ENCODE results near the gene WDR64.
"Not testable (repeated sequence)": the region's sequence is repeated elsewhere in the genome, so short reads cannot be mapped to it uniquely, and the experiment has no call there.

Gene WDR64

GRCh38 chr1:241659016-241659415 is 6.9 kb downstream of the WDR64 start:
- DNase-seq: not testable (repeated sequence)

DNA sequence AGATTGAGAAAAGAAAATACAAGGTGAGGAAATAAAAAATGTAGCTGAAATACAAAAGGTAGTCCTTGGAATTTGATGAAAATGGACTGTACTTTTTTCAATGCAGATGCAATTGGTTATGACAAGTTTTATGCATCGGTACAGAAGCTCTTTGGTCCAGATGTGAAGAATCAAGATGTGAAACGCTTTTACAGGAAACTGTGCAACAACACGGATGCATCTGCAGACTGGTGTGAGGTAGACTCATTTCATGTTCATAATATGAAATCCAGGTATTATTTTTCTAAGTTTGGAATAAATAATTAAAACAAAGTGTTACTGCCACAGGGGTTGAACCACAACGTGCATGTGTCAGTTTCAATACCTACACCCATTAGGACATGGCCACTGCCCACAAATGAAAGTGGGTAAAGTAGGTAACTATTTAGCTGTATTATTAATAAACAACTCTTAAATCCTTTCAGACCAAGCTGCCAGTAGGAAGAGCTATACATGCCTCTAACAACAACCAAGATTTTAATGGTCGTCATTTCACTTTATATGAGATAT is 8.4 kb downstream of the WDR64 start:
- DNase-seq: no peak

GRCh38 chr1:241666419-241666818 is 14.3 kb downstream of the WDR64 start:
- DNase-seq: no peak

GRCh38 chr1:241672301-241672700 is 20.2 kb downstream of the WDR64 start:
- DNase-seq: no peak

- no peak for DNase-seq
Measured at GRCh38 chr1:241674805-241675384, 22.8 kb downstream of the WDR64 start.

- no peak for DNase-seq
Measured at GRCh38 chr1:241675983-241676382, 23.9 kb downstream of the WDR64 start.

DNA sequence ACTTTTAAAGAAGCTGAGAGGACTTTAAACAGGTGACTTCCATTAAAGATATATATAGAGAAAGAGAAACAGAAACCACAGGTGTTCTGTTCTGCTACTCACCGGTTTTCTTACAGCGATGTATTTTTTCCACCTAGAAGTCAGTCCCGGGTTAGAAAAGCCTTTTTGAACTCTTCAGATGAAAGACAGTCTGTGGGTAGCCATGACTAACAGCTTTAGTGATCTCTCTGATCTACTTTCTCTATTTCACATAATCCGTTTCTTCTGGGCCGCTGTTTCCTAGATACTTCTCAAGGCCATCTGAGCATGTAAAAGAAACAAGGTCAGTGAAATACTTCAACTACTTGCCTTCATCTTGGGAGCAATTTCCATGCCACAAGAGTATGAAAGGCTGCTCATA is 25.1 kb downstream of the WDR64 start:
- DNase-seq: no peak

- no peak for DNase-seq
Measured at GRCh38 chr1:241678536-241678935, 26.5 kb downstream of the WDR64 start.

DNA sequence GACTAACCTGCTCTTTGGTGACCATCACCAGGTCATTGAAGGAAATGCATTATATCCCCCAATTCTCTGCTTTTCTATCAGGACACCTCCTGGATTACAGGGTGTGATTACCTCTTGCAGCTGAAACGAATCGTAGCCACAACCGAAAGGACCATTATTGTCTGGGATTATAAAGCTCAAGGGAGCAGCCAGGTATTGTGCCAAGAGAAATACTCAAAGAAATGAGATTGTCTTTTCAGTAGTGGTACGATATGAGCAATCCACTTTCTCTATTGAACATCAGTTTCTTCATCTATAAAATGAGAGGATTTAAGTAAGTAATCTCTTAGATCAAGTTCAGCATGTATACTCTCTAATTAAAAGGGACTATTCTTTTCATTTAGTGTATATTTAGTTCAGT is 27.3 kb downstream of the WDR64 start:
- no peak for DNase-seq

DNA sequence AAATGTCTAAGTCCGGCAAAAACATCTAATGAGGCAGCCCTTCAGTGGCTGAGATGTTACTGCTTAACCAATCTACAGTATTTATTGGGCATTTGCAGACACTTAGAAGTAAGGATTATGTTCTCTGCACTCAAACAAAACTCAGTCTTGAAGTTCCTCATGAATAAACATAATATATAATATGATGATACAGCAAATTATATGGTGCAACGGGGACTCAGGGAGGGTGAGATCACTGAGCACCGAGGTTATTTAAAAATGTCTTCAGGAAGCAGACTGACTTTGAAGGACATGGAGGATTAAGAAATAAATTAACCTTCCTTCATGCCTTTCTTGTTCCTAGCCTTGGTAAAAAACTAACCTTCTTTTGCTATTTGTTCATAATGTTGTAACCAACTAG is 27.9 kb downstream of the WDR64 start:
- no peak for DNase-seq

- DNase-seq: not testable (repeated sequence)
Measured at GRCh38 chr1:241681861-241682448, 29.9 kb downstream of the WDR64 start.

DNA sequence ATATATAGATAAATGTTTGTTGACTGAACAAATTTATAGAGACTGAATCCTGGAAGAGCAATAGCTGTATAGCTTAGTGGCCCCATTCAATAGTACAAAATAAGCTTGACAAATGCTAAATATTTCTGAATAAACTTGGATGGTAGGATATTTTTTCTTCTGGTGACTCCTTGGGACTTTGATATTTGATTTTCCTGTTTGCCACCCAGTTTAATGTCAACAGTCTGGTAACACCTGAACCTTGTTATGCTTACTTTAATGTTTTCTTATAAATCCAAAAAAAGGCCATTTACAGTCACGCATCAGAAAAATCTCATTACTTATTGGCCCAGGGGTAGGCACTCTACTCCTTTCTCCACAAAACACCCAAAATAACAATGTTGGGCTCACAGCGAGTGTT is 30.8 kb downstream of the WDR64 start:
- DNase-seq: no peak

- DNase-seq: no peak
Measured at GRCh38 chr1:241684108-241684507, 32.0 kb downstream of the WDR64 start.

GRCh38 chr1:241688940-241689368 is 36.9 kb downstream of the WDR64 start:
- DNase-seq: no peak

GRCh38 chr1:241695246-241696171 is 43.4 kb downstream of the WDR64 start:
- no peak for DNase-seq

GRCh38 chr1:241696172-241696814 is 44.2 kb downstream of the WDR64 start:
- no peak for DNase-seq

DNA sequence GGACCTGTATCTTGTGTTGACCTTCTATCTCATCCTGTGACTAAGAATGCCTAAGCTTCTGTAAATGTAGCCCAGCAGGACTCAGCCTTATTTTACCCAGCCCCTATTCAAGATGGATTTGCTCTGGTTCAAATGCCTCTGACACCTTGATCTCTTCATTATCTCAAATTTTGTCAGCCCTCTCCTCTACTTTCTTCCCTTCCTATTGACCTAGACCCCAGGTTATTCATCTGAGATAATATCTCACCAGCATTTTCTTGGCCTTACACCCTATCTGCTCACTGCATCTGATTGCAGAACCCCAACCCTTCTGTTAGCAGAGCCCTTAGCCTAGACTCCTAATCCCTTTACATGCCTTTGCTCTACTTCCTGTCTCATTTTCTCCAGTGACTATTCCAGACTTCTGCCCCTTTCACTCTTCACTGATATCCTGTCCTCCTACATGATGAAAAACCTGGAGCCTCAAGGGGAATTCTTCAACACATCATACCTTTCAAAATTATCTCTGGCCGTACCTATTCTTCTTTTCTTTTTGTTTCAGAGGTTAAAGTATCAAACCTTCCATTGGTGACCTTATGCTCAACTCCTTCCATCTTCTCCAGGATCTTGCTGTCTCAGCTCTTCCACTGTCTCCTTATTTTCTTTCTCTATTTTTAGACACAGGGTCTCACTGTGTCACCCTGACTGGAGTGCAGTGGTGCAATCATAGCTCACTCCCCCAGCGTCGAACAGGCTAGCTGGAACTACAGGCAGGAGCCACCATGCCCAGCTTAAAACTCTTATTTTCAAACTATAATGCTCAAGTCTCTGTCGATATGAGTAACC is 44.9 kb downstream of the WDR64 start:
- no peak for DNase-seq

GRCh38 chr1:241697640-241698018 is 45.5 kb downstream of the WDR64 start:
- no peak for DNase-seq

GRCh38 chr1:241698177-241698576 is 46.1 kb downstream of the WDR64 start:
- DNase-seq: no peak

DNA sequence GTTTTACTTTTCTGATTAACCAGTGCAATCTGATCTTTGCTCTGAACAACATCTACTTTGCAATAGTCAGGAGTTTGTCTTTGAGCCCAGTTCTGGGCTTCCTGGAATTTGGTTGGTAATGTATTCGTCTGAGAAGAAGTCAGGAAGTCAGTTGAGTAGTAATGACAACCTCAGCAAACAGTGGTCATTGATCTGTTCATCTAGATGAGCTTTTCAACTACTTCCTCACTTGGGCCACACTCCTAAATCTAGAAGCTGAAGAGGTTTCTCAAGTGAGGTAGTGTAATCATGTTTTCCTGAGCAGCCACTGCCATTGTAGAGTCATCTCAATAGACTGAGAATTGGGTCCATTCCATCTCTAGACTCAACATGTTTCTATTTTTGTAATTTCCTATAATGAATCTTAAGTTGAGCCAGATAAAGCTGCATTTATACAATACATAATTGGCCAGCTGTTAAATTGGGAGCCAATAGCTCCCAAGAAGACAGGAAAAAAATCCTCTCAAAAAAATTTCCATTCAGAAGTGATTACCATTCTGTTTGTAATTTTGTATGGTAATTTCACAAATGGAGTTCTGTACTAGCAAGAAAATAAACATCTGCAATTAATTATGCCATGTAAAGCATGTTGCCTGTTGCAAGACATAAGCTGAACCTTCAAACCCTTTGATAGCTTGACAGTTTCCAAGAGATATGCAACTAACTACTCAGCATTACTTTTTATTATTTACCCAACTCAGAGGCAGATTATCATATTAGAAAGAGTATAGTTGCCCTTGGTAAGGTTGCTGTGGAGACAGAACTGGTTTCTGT is 49.6 kb downstream of the WDR64 start:
- DNase-seq: no peak
